Activated CD4-positive, alpha-beta T cell treated with anti-CD3 and anti-CD28 coated beads, Interleukin-10, Interleukin-2, amounts not matched to agents 100 ng/mL and 50 ng/mL, durations not matched to agents 16 hours and 8 hours (primary cell): ENCODE results near the gene ACRBP.
A peak's percentile ranks its signal among the peaks of the same experiment; 100 is the strongest.

Experiments
- DNase-seq: peaks from one replicate; pipeline ENCODE4 v3.0.0-alpha.2; 2020

Gene ACRBP

DNA sequence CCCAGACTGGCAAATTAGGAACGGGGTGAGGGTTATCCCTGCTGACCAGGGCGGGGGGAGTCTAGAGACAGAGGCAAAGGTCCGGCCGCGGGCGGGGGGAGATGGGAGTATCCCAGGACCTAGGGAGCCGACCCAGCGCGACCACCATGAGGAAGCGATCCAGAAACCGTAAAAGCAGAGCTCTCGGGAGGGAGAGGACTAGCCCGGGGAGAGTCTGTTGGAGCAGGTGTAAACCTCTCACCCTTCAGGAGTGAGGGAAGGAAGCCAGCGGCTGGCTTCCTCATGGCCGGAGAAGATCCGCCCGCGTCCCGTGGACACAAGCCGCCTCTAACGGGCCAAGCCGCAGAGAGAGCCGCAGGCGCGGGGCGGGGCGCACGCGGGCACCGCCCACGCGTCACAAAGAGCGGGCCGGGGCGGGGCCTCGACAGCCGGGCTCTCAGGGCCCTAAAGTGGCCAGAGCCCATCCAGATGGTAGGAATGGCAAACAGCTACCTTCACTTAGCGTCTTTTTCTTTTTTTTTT lies at the start of gene ACRBP:
Gene ACRBP, minus strand, starts transcription at position 350 of the 522 bp plus-strand sequence. Its CDS starts 66 bp downstream, at position 284.
- peak; percentile 36 for DNase-seq

DNA sequence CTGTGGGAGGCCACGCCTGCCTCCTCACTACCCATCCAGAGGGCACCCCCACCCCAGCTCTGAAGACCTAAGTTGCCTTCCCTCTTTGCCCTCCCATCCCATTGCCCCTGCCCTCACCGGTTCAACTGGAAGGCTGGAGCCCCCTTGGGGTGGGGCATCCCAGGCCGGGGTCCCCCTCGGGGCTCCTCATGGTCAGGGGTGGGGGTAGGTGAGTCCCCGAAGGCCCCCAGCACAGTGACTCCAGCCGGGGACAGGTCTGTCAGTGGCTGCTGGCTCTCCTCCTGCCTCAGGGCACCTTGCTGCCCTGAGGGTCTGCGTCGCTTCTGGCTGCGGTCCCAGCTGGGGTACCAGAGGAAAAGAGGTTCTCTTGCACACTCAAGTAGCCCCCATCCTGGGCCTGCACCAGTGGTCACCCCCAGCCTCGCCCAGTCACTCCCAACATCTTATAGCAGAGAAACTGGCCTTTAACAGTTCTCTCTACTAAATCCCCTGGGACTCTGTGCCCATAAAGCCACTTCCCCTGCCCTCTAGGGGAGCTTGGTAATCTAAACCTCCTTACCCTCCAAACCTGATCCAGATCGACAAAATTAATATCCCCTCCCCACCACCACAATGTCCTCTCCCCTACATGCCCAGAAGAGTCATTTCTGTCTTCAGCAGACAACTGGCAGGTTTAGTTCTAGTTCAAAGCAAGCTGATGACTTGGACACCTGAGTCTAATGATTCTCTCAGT lies 48.2 kb upstream of the ACRBP start:
- no peak for DNase-seq

DNA sequence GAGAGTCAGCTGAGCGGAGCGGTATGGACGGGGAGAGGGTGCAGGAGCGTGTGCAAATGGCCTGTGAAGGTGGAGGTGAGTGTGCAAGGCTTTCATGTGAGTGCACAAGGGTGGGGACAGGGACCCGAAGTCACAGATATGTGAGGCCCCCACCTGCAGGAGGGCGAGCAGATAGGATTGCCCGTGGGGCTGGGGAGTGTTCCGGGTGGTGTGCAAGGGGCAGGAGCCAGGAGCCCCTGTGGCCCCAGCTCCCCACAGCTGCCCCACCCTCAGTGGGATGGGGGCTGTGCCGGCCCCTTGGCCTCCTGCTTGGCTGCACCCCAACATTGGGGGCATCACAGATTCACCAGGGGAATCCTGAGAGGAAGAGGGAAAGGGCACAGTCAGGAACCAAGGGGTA lies 47.5 kb upstream of the ACRBP start:
- no peak for DNase-seq

GRCh38 chr12:6693832-6694355 lies 46.7 kb upstream of the ACRBP start:
- no peak for DNase-seq

GRCh38 chr12:6692888-6693287 lies 45.7 kb upstream of the ACRBP start:
- DNase-seq = no peak

GRCh38 chr12:6691473-6691872 lies 44.2 kb upstream of the ACRBP start:
- no peak for DNase-seq

DNA sequence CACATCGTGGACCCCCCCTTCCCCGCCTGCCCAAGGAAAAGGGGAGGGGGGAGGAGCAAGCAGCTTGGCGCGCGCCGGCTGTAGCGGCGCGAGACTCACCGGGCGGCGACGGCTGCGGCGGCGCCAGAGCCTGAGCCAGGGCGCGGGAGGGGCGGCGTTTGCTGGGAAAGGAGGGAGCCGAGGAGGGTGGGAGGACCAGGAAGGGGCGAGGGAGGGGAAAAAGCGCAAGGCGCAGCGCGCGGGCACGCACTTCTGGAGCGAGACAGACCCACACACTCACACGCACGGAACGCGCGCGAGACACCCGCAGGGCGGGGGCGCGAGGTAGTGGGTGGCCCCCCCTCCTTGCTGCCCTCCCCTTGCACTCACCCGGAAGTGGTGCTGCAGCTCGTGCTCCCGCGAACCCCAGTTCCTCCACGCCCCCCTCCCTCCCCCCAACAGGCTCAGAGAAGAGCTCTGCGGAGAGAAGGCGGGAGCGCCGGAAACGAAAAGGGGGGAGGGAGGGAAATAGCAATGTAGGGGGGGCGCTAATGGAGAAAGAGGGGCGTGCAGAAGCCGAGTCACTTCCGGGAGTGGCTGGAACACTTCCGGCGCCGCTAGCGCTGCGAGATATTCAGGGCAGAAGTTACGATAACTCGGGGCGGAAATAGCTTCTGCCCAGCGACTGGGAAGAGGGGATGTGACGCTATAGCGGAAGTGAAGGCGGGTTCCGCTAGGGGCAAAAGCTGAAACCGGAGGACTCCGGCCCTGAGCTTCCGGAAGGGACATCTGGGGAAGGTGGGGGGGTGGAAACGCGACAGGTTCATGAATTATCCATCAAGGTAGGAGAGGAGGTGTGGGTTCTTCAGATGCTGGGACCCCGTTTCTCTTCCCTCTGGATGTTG lies 42.0 kb upstream of the ACRBP start, which contains the start of gene ZNF384:
Gene ZNF384, minus strand, starts transcription at position 377 of the 884 bp plus-strand sequence. CDS start 9,855 bp downstream, outside the sequence.
- DNase-seq = peak; percentile 99

DNA sequence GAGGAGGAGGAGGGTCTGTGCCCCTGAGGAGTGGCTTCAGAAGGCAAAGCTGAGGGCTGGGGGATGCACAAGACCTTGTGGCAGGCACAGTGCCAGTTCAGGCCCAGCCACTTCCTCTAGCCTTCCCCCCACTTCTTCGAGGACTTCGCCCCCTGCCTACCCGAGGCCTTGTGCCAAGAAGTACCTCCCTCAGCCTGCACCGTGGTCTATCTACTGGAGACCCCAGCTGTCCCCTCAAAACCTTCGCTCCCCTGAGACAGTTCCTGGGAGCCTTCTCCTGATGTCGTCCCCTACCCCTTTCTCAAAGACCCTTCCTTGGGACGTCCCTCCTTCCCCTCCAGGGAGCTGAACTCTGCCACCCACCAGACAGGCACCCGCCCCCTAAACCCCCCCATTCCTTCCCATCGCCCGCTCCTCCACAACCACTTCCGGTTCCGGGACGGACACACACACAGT lies 41.3 kb upstream of the ACRBP start:
- DNase-seq = peak; percentile 48

DNA sequence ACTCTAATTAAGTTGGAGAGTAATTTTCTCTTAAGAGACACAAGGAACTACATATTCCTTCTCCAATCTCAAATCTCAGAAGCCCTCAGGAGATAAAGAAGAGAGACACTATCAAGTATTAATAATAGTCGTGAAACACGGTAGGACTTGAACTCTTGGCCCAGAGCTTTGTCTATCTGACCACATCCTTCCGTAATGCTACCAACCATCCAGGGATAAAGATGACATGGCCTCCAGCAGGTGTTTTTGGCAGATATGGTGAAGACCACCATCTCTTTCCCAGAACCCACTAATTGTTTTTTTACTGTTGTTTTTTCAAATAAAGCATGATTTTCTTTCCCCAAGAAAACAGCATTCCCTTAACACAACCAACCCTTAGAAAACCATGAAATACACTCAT lies 38.6 kb upstream of the ACRBP start:
- DNase-seq = no peak

- peak; percentile 82 for DNase-seq
Measured at GRCh38 chr12:6684609-6685008, 37.4 kb upstream of the ACRBP start.

GRCh38 chr12:6676962-6677361 lies 29.7 kb upstream of the ACRBP start:
- no peak for DNase-seq

GRCh38 chr12:6672143-6672542 lies 24.9 kb upstream of the ACRBP start:
- no peak for DNase-seq

DNA sequence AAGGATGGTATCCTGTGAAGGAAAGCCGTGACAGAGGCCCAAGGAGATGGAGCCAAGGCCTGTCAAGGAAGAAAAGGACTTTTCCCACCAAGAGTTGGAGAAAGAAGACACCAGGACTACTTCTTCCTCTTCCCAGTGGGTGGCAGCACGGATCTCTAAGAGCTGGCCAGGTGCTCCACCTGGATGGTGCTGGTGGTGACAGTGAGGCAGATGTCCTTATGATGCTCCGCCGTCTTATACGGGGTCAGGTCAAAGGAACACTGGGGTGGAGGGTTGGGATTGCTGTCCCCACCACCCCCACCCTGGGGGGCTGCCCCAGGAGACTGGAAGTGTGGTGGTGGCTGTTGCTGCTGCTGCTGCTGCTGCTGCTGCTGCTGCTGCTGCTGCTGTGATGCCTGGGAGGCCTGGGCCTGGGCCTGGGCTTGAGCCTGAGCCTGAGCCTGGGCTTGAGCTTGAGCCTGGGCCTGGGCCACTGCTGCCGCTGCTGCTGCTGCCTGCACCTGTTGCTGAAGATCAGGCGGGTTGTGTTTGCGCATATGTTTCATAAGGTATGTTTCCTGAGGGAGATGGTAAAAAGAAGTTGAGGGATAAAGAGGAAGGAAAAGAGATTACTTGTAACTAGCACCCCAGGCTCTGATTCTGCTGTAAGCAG lies 20.5 kb upstream of the ACRBP start:
- no peak for DNase-seq

- DNase-seq = no peak
Measured at GRCh38 chr12:6666211-6666610, 19.0 kb upstream of the ACRBP start.

- no peak for DNase-seq
Measured at GRCh38 chr12:6664902-6665301, 17.7 kb upstream of the ACRBP start.

DNA sequence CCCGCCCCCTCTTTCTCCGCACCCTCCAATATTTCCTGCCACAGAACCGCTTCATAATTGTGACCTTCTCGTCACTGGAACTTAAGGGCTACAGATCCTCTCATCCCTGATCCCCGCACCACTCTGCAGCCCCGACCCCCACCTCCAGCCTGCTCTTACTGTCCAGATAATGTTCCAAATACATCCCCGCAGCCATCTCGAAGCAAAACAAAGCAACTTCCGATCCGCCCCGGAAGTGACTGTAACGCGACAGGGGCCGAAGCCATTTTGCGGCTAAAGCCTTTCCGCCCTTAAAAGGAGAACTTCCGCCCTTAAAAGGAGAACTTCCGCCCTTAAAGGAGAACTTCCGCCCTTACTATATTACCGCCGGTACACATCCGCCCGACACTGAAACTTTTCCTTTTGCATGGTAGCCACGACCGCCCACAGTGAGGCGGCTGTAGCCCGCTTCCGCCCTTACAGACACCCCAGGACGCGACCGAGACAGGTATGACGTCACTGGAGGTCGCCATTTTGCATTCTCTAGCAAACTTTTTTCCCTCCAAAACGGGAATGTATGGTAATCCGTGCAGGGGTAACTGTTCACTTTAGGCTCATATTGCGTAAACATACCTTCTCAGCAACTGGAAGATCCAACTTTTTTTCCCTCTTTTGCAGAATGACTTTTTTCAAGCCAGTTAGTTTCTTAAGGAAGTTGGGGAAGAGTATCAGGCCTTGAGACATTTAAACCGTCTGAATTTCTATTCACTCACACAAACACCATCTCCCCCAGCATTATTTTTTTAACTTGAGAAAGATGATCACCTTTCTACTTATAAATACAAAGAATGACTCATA lies 15.9 kb upstream of the ACRBP start, which contains the start of gene ING4:
Gene ING4, minus strand, starts transcription at position 214 of the 837 bp plus-strand sequence. Its CDS starts 18 bp downstream, at position 196.
- DNase-seq = peak; percentile 99

DNA sequence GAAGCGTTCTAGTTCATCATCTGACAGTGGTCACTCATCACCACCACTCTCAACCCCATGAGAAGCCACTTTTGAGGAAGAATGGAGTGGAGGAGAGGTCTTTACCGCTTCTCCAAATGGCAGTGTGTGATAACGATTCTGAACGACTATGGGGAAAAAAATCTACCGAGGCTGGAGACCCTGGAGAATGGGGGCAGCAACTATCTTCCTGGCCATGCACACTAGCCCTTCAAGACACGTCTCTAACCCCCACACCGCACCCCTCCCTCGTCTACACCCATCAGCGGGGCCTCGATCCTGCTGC lies 15.3 kb upstream of the ACRBP start:
- DNase-seq = no peak

DNA sequence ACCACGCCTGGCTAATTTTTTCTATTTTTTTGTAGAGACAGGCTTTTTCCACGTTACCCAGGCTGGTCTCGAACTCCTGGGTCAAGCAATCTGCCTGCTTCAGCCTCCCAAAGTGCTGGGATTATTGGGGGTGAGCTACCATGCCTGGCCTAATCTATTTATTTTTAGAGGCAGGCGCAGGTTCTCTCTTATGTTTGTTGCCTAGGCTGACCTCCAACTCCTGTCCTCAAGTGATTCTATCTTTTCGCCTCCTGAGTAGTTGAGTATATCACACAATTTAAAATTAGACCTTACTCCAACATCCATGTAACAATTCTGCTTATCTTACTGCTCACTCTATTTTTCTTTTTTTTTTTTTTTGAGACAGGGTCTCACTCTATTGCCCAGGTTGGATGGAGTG lies 6.8 kb upstream of the ACRBP start:
- no peak for DNase-seq

DNA sequence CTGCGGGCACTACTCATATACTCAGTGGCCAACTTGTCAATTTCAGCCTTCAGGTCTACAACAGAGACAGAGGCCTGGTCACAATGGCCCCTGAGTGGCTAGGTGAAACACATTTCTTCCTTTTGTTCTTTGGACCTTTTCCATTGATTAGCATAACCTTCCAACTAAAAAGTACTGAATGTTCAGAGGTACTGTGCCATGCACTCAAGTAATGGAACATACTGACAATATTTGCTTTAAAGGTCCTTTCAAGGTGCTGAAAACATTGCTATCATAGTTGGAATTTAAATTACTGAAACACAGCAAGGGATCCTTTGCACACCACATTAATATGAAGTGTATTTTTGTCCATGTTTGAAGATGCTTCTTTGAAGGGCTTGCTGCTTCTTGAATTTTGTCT lies 6.1 kb upstream of the ACRBP start:
- no peak for DNase-seq

- no peak for DNase-seq
Measured at GRCh38 chr12:6652391-6652790, 5.2 kb upstream of the ACRBP start.

- no peak for DNase-seq
Measured at GRCh38 chr12:6650832-6651231, 3.6 kb upstream of the ACRBP start.
